ENCODE measurements around the gene KCNIP1. TPM values are rescaled to one million over a fixed set of nuclear protein-coding genes. Genes with fewer than 3 reads are reported as not detected.

The KCNIP1 gene
- total RNA-seq, 1 experiment from 2014 or later, result not detected

GRCh38 chr5:170545811-170546210 is 42.0 kb downstream of the KCNIP1 start:
- intact Hi-C loops (cut with micrococcal nuclease), result no loop called here
- Histone ChIP-seq H3K9ac (ENCODE audit: low read length) (no peak overlapping the region), H3K9me3 (ENCODE audit: control insufficient read depth in 1 of 2, insufficient read depth in 1 of 2, low read depth in 1 of 2, low read length in 2 of 2) (no peaks in the 10 kb centered on the region), H3K36me3 (ENCODE audit: control insufficient read depth in 1 of 2, insufficient read depth in 2 of 2, low read length in 2 of 2) (no peaks in the 10 kb centered on the region), H3K4me2 (ENCODE audit: low read length) (no peak overlapping the region), H3K4me3 (replicated peaks in 1 of 2; ENCODE audit: low read depth in 1 of 2, low read length in 2 of 2) (no peak overlapping the region), H3K27ac (ENCODE audit: low read depth, low read length) (no peak overlapping the region), H3K79me2 (ENCODE audit: insufficient read depth, low read length) (no peaks in the 10 kb centered on the region), H2AFZ (ENCODE audit: low read depth, low read length, poor library complexity, severe bottlenecking) (no peak overlapping the region), H4K20me1 (ENCODE audit: insufficient read depth) (no peaks in the 10 kb centered on the region), H3K9me2 (ENCODE audit: insufficient read depth) (no peaks in the 10 kb centered on the region), H3K27me3 (ENCODE audit: insufficient read depth, low read length) (peaks cover 41% of the 10 kb centered on the region), H3K4me1 (ENCODE audit: control insufficient read depth in 1 of 2, insufficient read depth in 2 of 2, low read length in 2 of 2) (no peaks in the 10 kb centered on the region)
- ATAC-seq, result no peak
- ChIA-PET CTCF (no interaction called here), POLR2A (no interaction called here), RAD21 (ENCODE audit: low non-redundant PET in 1 of 2, low total read pairs in 2 of 2, uncharacterized antibody in 2 of 2, unreplicated experiment in 2 of 2) (no interaction called here)
- TF ChIP-seq MAX (IDR thresholded peaks at IDR 0.05), result no peak
- TF ChIP-seq EGR1 (IDR thresholded peaks at IDR 0.05; ENCODE audit: low read depth), result no peak
- TF ChIP-seq POLR2AphosphoS5 (IDR thresholded peaks at IDR 0.05; ENCODE audit: low read depth, low read length), result no peak
- no peak for TF ChIP-seq RAD21 (IDR thresholded peaks at IDR 0.05; ENCODE audit: low read depth)
- TF ChIP-seq REST (IDR thresholded peaks at IDR 0.05; ENCODE audit: low read depth), result no peak
- TF ChIP-seq, protein P1, sequence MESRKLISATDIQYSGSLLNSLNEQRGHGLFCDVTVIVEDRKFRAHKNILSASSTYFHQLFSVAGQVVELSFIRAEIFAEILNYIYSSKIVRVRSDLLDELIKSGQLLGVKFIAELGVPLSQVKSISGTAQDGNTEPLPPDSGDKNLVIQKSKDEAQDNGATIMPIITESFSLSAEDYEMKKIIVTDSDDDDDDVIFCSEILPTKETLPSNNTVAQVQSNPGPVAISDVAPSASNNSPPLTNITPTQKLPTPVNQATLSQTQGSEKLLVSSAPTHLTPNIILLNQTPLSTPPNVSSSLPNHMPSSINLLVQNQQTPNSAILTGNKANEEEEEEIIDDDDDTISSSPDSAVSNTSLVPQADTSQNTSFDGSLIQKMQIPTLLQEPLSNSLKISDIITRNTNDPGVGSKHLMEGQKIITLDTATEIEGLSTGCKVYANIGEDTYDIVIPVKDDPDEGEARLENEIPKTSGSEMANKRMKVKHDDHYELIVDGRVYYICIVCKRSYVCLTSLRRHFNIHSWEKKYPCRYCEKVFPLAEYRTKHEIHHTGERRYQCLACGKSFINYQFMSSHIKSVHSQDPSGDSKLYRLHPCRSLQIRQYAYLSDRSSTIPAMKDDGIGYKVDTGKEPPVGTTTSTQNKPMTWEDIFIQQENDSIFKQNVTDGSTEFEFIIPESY (IDR thresholded peaks at IDR 0.05; ENCODE audit: extremely low read depth, insufficient replicate concordance, low read length), result no peak
- no peak for TF ChIP-seq YY1 (IDR thresholded peaks at IDR 0.05; ENCODE audit: extremely low read depth, insufficient replicate concordance, low read depth, low read length)
- no peak for TF ChIP-seq POLR2A (IDR thresholded peaks at IDR 0.05; ENCODE audit: borderline replicate concordance, extremely low read depth, insufficient read depth, insufficient read length)
- TF ChIP-seq TCF7L2 (IDR thresholded peaks at IDR 0.05; ENCODE audit: borderline replicate concordance, extremely low read depth, insufficient read depth, insufficient read length), result no peak
- no peak for TF ChIP-seq ZFX (IDR thresholded peaks at IDR 0.05)
- TF ChIP-seq FOSL1 (IDR thresholded peaks at IDR 0.05; ENCODE audit: low read depth), result no peak
- no TSS peak for BruUV-seq (replicated peaks)
- no peak for DNase-seq (ENCODE audit: low read depth, low spot score)
